Lower leg skin (tissue), 4 donors: ENCODE results near the gene SALL1. TPM values are rescaled to one million over a fixed set of nuclear protein-coding genes. Genes with fewer than 3 reads are reported as not detected.

Source experiments
- DNase-seq, 2 donors: peaks; one replicate each; pipeline ENCODE4 v3.0.0-alpha.2; 2019; ENCODE audit warnings: low spot score in 2 of 2
- H3K4me3 ChIP-seq: fragments of 200-600 bp; sonication (generic); 2 replicates; pipeline ENCODE4 v1.5.1; 2017; ENCODE audit warnings: mild to moderate bottlenecking, low read depth; ENCODE audit not compliant: poor library complexity, severe bottlenecking
- CTCF ChIP-seq, 3 donors: fragments of 450-650 bp; IDR thresholded peaks; one replicate each; pipeline ENCODE4 v1.5.1; 2016; ENCODE audit warnings: antibody characterized with exemption in 3 of 3, mild to moderate bottlenecking in 3 of 3, moderate library complexity in 2 of 3
- POLR2A ChIP-seq, 2 donors: fragments of 450-650 bp; IDR thresholded peaks; one replicate each; pipeline ENCODE4 v1.6.1; 2016 to 2017; ENCODE audit warnings: antibody characterized with exemption in 2 of 2, mild to moderate bottlenecking in 1 of 2, moderate library complexity in 1 of 2
- WGBS, 2 donors: methylation state at CpG; one replicate each; pipeline ENCODE4 v1.1.5; 2018; 5-methylcytosine and 5-hydroxymethylcytosine counted together
- intact Hi-C: fragments of 100-400 bp; cut with DNase I; formaldehyde crosslinking; loops from one replicate; pipeline ENCODE4 v1.15.0; 2023; ENCODE audit warnings: low total_unique reads
- total RNA-seq, 4 donors: library from RNA; depleted of rRNA; stranded (reverse); fragments of >200 nt; gene quantifications; one replicate each; pipeline ENCODE4 v1.1.0, GENCODE V29; 2016

The SALL1 gene
- total RNA-seq, 4 donors from 2014 or later, result 0.08 to 0.29 (median 0.08) TPM; not detected in 1

- no peak overlapping the region for H3K4me3 ChIP-seq
- no peak for DNase-seq
- WGBS, 2 donors, result 22 to 27% methylated on average over 21 to 35 of the region's 35 CpGs
- TF ChIP-seq CTCF (IDR thresholded peaks at IDR 0.05) (no peak), POLR2A (IDR thresholded peaks at IDR 0.05) (no peak)
- intact Hi-C loops, result no loop called here
Measured at GRCh38 chr16:51149721-51150164, 1.3 kb downstream of the SALL1 start.

- no peak for TF ChIP-seq POLR2A (IDR thresholded peaks at IDR 0.05)
- no peak for TF ChIP-seq CTCF (IDR thresholded peaks at IDR 0.05)
- DNase-seq, result no peak
- no peak overlapping the region for H3K4me3 ChIP-seq
- intact Hi-C loops, result no loop called here
- 52 to 54% methylated on average over 16 of the region's 16 CpGs for WGBS, 2 donors
Measured at GRCh38 chr16:51149251-51149661, 1.8 kb downstream of the SALL1 start.

- 62 to 70% methylated on average over 2 of the region's 2 CpGs for WGBS, 2 donors
- no peak overlapping the region for H3K4me3 ChIP-seq
- TF ChIP-seq POLR2A (IDR thresholded peaks at IDR 0.05), result no peak
- no peak for TF ChIP-seq CTCF (IDR thresholded peaks at IDR 0.05)
- intact Hi-C loops, result no loop called here
- DNase-seq, result no peak
Measured at GRCh38 chr16:51148678-51149228, 2.3 kb downstream of the SALL1 start.

- no peak overlapping the region for H3K4me3 ChIP-seq
- intact Hi-C loops, result no loop called here
- WGBS, 2 donors, result 75 to 76% methylated on average over 3 of the region's 3 CpGs
- TF ChIP-seq CTCF (IDR thresholded peaks at IDR 0.05) (no peak), POLR2A (IDR thresholded peaks at IDR 0.05) (no peak)
- no peak for DNase-seq
Measured at GRCh38 chr16:51147776-51148677, 3.0 kb downstream of the SALL1 start.

- no peak for DNase-seq
- WGBS, 2 donors, result 38% methylated on average over 6 of the region's 6 CpGs
- no peak overlapping the region for H3K4me3 ChIP-seq
- no peak for TF ChIP-seq CTCF (IDR thresholded peaks at IDR 0.05)
- no peak for TF ChIP-seq POLR2A (IDR thresholded peaks at IDR 0.05)
- intact Hi-C loops, result no loop called here
Measured at GRCh38 chr16:51146256-51146924, 4.7 kb downstream of the SALL1 start.
